GM23338 (cell line): Measurements from ENCODE around the gene SCIN. TPM values are rescaled to one million over a fixed set of nuclear protein-coding genes. Genes with fewer than 3 reads are reported as not detected.

Experiments used
- ATAC-seq: fragments of 200-7000 bp; cut with Tn5 transposase; 3 replicates; pipeline ENCODE4 v1.9.1; 2020
- DNase-seq: peaks from one replicate; pipeline ENCODE4 v3.0.0-alpha.2; 2015; ENCODE audit warnings: low spot score
- H2AFZ ChIP-seq: fragments of 200-600 bp; sonication (generic); 2 replicates; pipeline ENCODE4 v1.8.0; 2016; ENCODE audit warnings: antibody characterized with exemption, mild to moderate bottlenecking, moderate library complexity
- H3F3A ChIP-seq: fragments of 200-600 bp; sonication (generic); replicated peaks from 2 replicates; pipeline ENCODE4 v1.8.0; 2017; ENCODE audit warnings: antibody characterized with exemption, mixed run types, low read depth
- H3K27ac ChIP-seq: fragments of 200-600 bp; sonication (generic); 2 replicates; pipeline ENCODE4 v1.6.1; 2016; ENCODE audit warnings: low read depth
- H3K27me3 ChIP-seq: fragments of 200-600 bp; sonication (generic); 2 replicates; pipeline ENCODE4 v1.8.0; 2016; ENCODE audit warnings: mild to moderate bottlenecking, mixed run types, moderate library complexity; ENCODE audit not compliant: insufficient read depth
- H3K36me3 ChIP-seq: fragments of 200-600 bp; sonication (generic); 2 replicates; pipeline ENCODE4 v1.8.0; 2016; ENCODE audit warnings: mild to moderate bottlenecking; ENCODE audit not compliant: insufficient read depth
- H3K4me1 ChIP-seq: fragments of 200-600 bp; sonication (generic); 2 replicates; pipeline ENCODE4 v1.8.0; 2016; ENCODE audit warnings: mild to moderate bottlenecking, moderate library complexity; ENCODE audit not compliant: insufficient read depth
- H3K4me2 ChIP-seq: fragments of 200-600 bp; sonication (generic); 2 replicates; pipeline ENCODE4 v1.7.1; 2017; ENCODE audit warnings: mixed run types
- H3K4me3 ChIP-seq: fragments of 200-600 bp; sonication (generic); 2 replicates; pipeline ENCODE4 v1.6.1; 2016; ENCODE audit warnings: mixed run types
- H3K79me2 ChIP-seq: fragments of 200-600 bp; sonication (generic); replicated peaks from 2 replicates; pipeline ENCODE4 v1.8.0; 2017; ENCODE audit warnings: mild to moderate bottlenecking; ENCODE audit not compliant: insufficient read depth
- H3K9me2 ChIP-seq: fragments of 200-600 bp; sonication (generic); 2 replicates; pipeline ENCODE4 v1.8.0; 2017; ENCODE audit not compliant: insufficient read depth
- H4K20me1 ChIP-seq: fragments of 200-600 bp; sonication (generic); replicated peaks from 2 replicates; pipeline ENCODE4 v1.8.0; 2017; ENCODE audit warnings: mild to moderate bottlenecking; ENCODE audit not compliant: insufficient read depth
- H3K27ac Mint-ChIP-seq: 2 replicates; pipeline ENCODE4 v1.8.0; 2020; ENCODE audit warnings: inconsistent platforms, mild to moderate bottlenecking, moderate library complexity, mixed read lengths
- H3K27me3 Mint-ChIP-seq: 3 replicates; pipeline ENCODE4 v1.8.0; 2022; ENCODE audit warnings: low read depth, mild to moderate bottlenecking, moderate library complexity, mixed read lengths, inconsistent platforms; ENCODE audit not compliant: insufficient read depth, poor library complexity
- H3K36me3 Mint-ChIP-seq: 3 replicates; pipeline ENCODE4 v1.8.0; 2021; ENCODE audit warnings: low read depth, mild to moderate bottlenecking, inconsistent platforms, moderate library complexity, mixed read lengths
- H3K4me1 Mint-ChIP-seq: 3 replicates; pipeline ENCODE4 v1.8.0; 2020; ENCODE audit warnings: mild to moderate bottlenecking, inconsistent platforms, mixed read lengths
- H3K4me3 Mint-ChIP-seq: 3 replicates; pipeline ENCODE4 v1.8.0; 2021; ENCODE audit warnings: moderate library complexity, mild to moderate bottlenecking, inconsistent platforms, mixed read lengths
- H3K9me3 Mint-ChIP-seq: 3 replicates; pipeline ENCODE4 v1.8.0; 2020; ENCODE audit warnings: moderate library complexity, mild to moderate bottlenecking, inconsistent platforms, mixed read lengths
- CREB1 ChIP-seq: fragments of 250-450 bp; sonication (Bioruptor Pico); IDR thresholded peaks from 2 replicates; pipeline ENCODE4 v1.5.0; 2020; ENCODE audit warnings: low read depth, mild to moderate bottlenecking, moderate library complexity
- CTCF ChIP-seq, 2 experiments: fragments of 200-600 bp in 1 of 2; sonication (generic) in 1 of 2; conservative IDR thresholded peaks; 2 replicates each; pipeline versions ENCODE4 v1.5.1 to v1.6.1; 2016 to 2017; ENCODE audit warnings: antibody characterized with exemption in 2 of 2, low read depth in 2 of 2, mild to moderate bottlenecking in 2 of 2, moderate library complexity in 1 of 2
- EZH2 ChIP-seq: fragments of 200-600 bp; sonication (generic); IDR thresholded peaks from one replicate; pipeline ENCODE4 v1.8.0; 2017; ENCODE audit warnings: antibody characterized with exemption, mild to moderate bottlenecking, low read depth; ENCODE audit not compliant: unreplicated experiment
- EZH2phosphoT487 ChIP-seq: fragments of 200-600 bp; sonication (generic); IDR thresholded peaks from one replicate; pipeline ENCODE4 v1.8.1; 2018; ENCODE audit warnings: antibody characterized with exemption; ENCODE audit not compliant: unreplicated experiment
- NANOG ChIP-seq: IDR thresholded peaks from 2 replicates; pipeline ENCODE4 v1.6.1; 2016; ENCODE audit warnings: antibody characterized with exemption, borderline replicate concordance
- STAT1 ChIP-seq: IDR thresholded peaks from one replicate; pipeline ENCODE4 v1.6.1; 2016; ENCODE audit warnings: antibody characterized with exemption; ENCODE audit not compliant: unreplicated experiment
- ZNF114 ChIP-seq: fragments of 250-450 bp; sonication (Bioruptor Pico); IDR thresholded peaks from 2 replicates; pipeline ENCODE4 v1.5.0; 2020; ENCODE audit warnings: mild to moderate bottlenecking, moderate library complexity
- ZNF331 ChIP-seq: fragments of 250-450 bp; sonication (Bioruptor Pico); IDR thresholded peaks from 2 replicates; pipeline ENCODE4 v1.5.0; 2020; ENCODE audit warnings: low read depth, mild to moderate bottlenecking, moderate library complexity
- ZNF462 ChIP-seq: fragments of 250-450 bp; sonication (Bioruptor Pico); IDR thresholded peaks from 2 replicates; pipeline ENCODE4 v1.5.0; 2020; ENCODE audit warnings: mild to moderate bottlenecking, moderate library complexity
- polyA plus RNA-seq: library from polyadenylated mRNA; unstranded; fragments of >200 nt; fragmentation: Nextera tagmentation; extraction: Ambion mirVana; gene quantifications from 2 replicates; pipeline ENCODE4 v1.2.1, GENCODE V29; 2016
- total RNA-seq: library from RNA; depleted of rRNA; stranded (reverse); fragments of >200 nt; shearing (Covaris generic); gene quantifications from 2 replicates; pipeline ENCODE4 v1.2.3, GENCODE V29; 2014

The SCIN gene
- total and polyA plus RNA-seq, 2 experiments from 2014 or later, result 0.80 to 0.92 TPM

GRCh38 chr7:12609561-12609960 is 39.0 kb downstream of the SCIN start:
- Histone ChIP-seq H3K27ac (no peak overlapping the region), H3F3A (no peaks in the 10 kb centered on the region), H3K9me2 (no peaks in the 10 kb centered on the region), H3K79me2 (no peaks in the 10 kb centered on the region), H3K4me2 (no peak overlapping the region), H3K27me3 (no peaks in the 10 kb centered on the region), H3K4me3 (no peak overlapping the region), H2AFZ (no peak overlapping the region), H3K36me3 (no peaks in the 10 kb centered on the region), H4K20me1 (no peaks in the 10 kb centered on the region), H3K4me1 (no peaks in the 10 kb centered on the region)
- H3K4me3 Mint-ChIP-seq, result no peak overlapping the region
- H3K27ac Mint-ChIP-seq, result no peak overlapping the region
- H3K4me1 Mint-ChIP-seq, result peaks cover 8% of the 10 kb centered on the region; the same call in 2 of the 3 replicates
- H3K36me3 Mint-ChIP-seq, result no peaks in the 10 kb centered on the region
- no peak for TF ChIP-seq NANOG
- no peak for TF ChIP-seq EZH2
- no peak for TF ChIP-seq ZNF331 (CRISPR knock-in tag)
- no peak for TF ChIP-seq CREB1 (CRISPR knock-in tag)
- no peak for TF ChIP-seq ZNF114 (CRISPR knock-in tag)
- TF ChIP-seq EZH2phosphoT487, result no peak
- no peaks in the 10 kb centered on the region for H3K9me3 Mint-ChIP-seq
- H3K27me3 Mint-ChIP-seq, result peaks cover 4% of the 10 kb centered on the region
- DNase-seq, result no peak
- ATAC-seq, result no peak

GRCh38 chr7:12610899-12611298 is 40.4 kb downstream of the SCIN start:
- H4K20me1 ChIP-seq, result no peaks in the 10 kb centered on the region
- no peaks in the 10 kb centered on the region for H3K4me1 ChIP-seq
- H3K27me3 ChIP-seq, result no peaks in the 10 kb centered on the region
- TF ChIP-seq EZH2 (no peak), STAT1 (no peak), CREB1 (CRISPR knock-in tag) (no peak)
- Mint-ChIP-seq H3K27me3 (peaks cover 4% of the 10 kb centered on the region), H3K9me3 (no peaks in the 10 kb centered on the region), H3K4me1 (peaks cover 8% of the 10 kb centered on the region; the same call in 2 of the 3 replicates), H3K27ac (no peak overlapping the region), H3K4me3 (no peak overlapping the region), H3K36me3 (no peaks in the 10 kb centered on the region)
- no peaks in the 10 kb centered on the region for H3F3A ChIP-seq
- H3K27ac ChIP-seq, result no peak overlapping the region
- no peak for DNase-seq
- no peak overlapping the region for H3K4me2 ChIP-seq
- ATAC-seq, result no peak; the same call in 1 of the 3 replicates
- no peaks in the 10 kb centered on the region for H3K79me2 ChIP-seq
- no peak overlapping the region for H2AFZ ChIP-seq
- H3K36me3 ChIP-seq, result no peaks in the 10 kb centered on the region
- no peaks in the 10 kb centered on the region for H3K9me2 ChIP-seq
- no peak overlapping the region for H3K4me3 ChIP-seq

- DNase-seq (no peak), ATAC-seq (no peak)
- Mint-ChIP-seq H3K4me3 (no peak overlapping the region), H3K36me3 (no peaks in the 10 kb centered on the region), H3K9me3 (no peaks in the 10 kb centered on the region), H3K4me1 (peaks cover 6% of the 10 kb centered on the region; the same call in 2 of the 3 replicates), H3K27me3 (peaks cover 3% of the 10 kb centered on the region), H3K27ac (no peak overlapping the region)
- Histone ChIP-seq H3K4me1 (no peaks in the 10 kb centered on the region), H3K36me3 (no peaks in the 10 kb centered on the region), H3K9me2 (no peaks in the 10 kb centered on the region), H3K27me3 (no peaks in the 10 kb centered on the region), H3K79me2 (no peaks in the 10 kb centered on the region), H3K4me3 (no peak overlapping the region), H2AFZ (no peak overlapping the region), H4K20me1 (no peaks in the 10 kb centered on the region), H3K27ac (no peak overlapping the region), H3K4me2 (no peak overlapping the region), H3F3A (no peaks in the 10 kb centered on the region)
- TF ChIP-seq CREB1 (CRISPR knock-in tag), result no peak
- TF ChIP-seq NANOG, result no peak
- no peak for TF ChIP-seq EZH2phosphoT487
- no peak for TF ChIP-seq ZNF462 (CRISPR knock-in tag)
- TF ChIP-seq CTCF (conservative IDR thresholded peaks at IDR 0.05; ENCODE audit: low read depth in 2 of 2), result no peak
Observed at GRCh38 chr7:12612622-12613021, 42.1 kb downstream of the SCIN start.
